ENCODE measurements around the gene DAB1. TPM values are rescaled to one million over a fixed set of nuclear protein-coding genes. Genes with fewer than 3 reads are reported as not detected.

The DAB1 gene
- total and polyA plus RNA-seq, 2 of the 8 experiments (the other 6 are each of a cell fraction or from before 2014, with no cell fraction given): 4.4 to 11.8 TPM

- FAIRE-seq (no peak), DNase-seq (ENCODE audit: low read depth in 1 of 2, low spot score in 2 of 2) (no peak)
- H3K9me3 ChIP-seq (ENCODE audit: insufficient read depth in 2 of 2, low read depth in 1 of 2, low read length in 1 of 2): no peaks in the 10 kb centered on the region
- no peak overlapping the region for H2AFZ ChIP-seq (ENCODE audit: low read length)
- no peak overlapping the region for H3K14ac ChIP-seq (ENCODE audit: insufficient read length)
- H3K23me2 ChIP-seq (ENCODE audit: low read depth, low read length): no peaks in the 10 kb centered on the region
- H4K5ac ChIP-seq (ENCODE audit: insufficient read length, low read depth, low read length): no peak overlapping the region
- no peak overlapping the region for H3K18ac ChIP-seq (ENCODE audit: extremely low read depth, low read length)
- no peak overlapping the region for H2BK5ac ChIP-seq (ENCODE audit: low read depth, low read length)
- H2BK120ac ChIP-seq (replicated peaks; ENCODE audit: low read depth, low read length): no peak overlapping the region
- no peak overlapping the region for H2BK12ac ChIP-seq (ENCODE audit: low read depth, low read length)
- H3K79me2 ChIP-seq (ENCODE audit: control insufficient read depth in 1 of 2, insufficient read depth in 2 of 2, low read length in 2 of 2): no peaks in the 10 kb centered on the region
- no peak overlapping the region for H3K4me2 ChIP-seq (ENCODE audit: insufficient read depth in 1 of 2, low read depth in 2 of 2, low read length in 2 of 2)
- H4K20me1 ChIP-seq (replicated peaks in 1 of 2; ENCODE audit: control insufficient read depth in 1 of 2, insufficient read depth in 2 of 2, low read length in 2 of 2): no peaks in the 10 kb centered on the region
- H3K27ac ChIP-seq (ENCODE audit: low read depth, low read length): no peak overlapping the region
- H3K56ac ChIP-seq (replicated peaks; ENCODE audit: insufficient read length, low read depth, low read length): no peak overlapping the region
- no peak overlapping the region for H2AK5ac ChIP-seq (ENCODE audit: low read depth, low read length)
- CTCF ChIA-PET (ENCODE audit: partially characterized antibody): no interaction called here
- H2BK15ac ChIP-seq (ENCODE audit: low read length): no peak overlapping the region
- H3K4me3 ChIP-seq (ENCODE audit: extremely low read depth in 1 of 4, insufficient read depth in 2 of 4, low read depth in 3 of 4, low read length in 4 of 4): no peak overlapping the region
- no peak overlapping the region for H4K8ac ChIP-seq (ENCODE audit: extremely low read depth, insufficient read depth, low read length)
- H3K27me3 ChIP-seq (replicated peaks in 1 of 4; ENCODE audit: control insufficient read depth in 3 of 4, extremely low read depth in 1 of 4, insufficient read depth in 3 of 4, low read length in 3 of 4): no peaks in the 10 kb centered on the region
- TF ChIP-seq GTF2F1 (IDR thresholded peaks at IDR 0.05; ENCODE audit: borderline replicate concordance, low read depth, low read length): no peak
- TF ChIP-seq E2F6 (IDR thresholded peaks at IDR 0.05): no peak
- TF ChIP-seq CEBPB (IDR thresholded peaks at IDR 0.05; ENCODE audit: low read depth, low read length): no peak
- H4K91ac ChIP-seq (replicated peaks; ENCODE audit: insufficient read length, low read length): no peak overlapping the region
- H3K4ac ChIP-seq (replicated peaks; ENCODE audit: insufficient read length, low read depth, low read length): no peak overlapping the region
- WGBS, 2 experiments (ENCODE audit: extremely low coverage in 1 of 2, insufficient coverage in 1 of 2, insufficient read length in 1 of 2, insufficient replicate concordance in 2 of 2, low coverage in 1 of 2, low lambda C conversion rate in 2 of 2, missing lambda C conversion rate in 1 of 2): 80% methylated on average over 2 of the region's 2 CpGs; no CpG with 5 or more reads in 1 of the 2 experiments
- no peak overlapping the region for H2BK20ac ChIP-seq (ENCODE audit: low read length)
- no peaks in the 10 kb centered on the region for H3K36me3 ChIP-seq (ENCODE audit: control insufficient read depth in 2 of 4, insufficient read depth in 4 of 4, low read length in 3 of 4)
- POLR2A ChIA-PET (ENCODE audit: partially characterized antibody): no interaction called here
- H3K9ac ChIP-seq (replicated peaks in 1 of 4; ENCODE audit: extremely low read depth in 1 of 4, low read depth in 3 of 4, low read length in 3 of 4): no peak overlapping the region
- no peaks in the 10 kb centered on the region for H3K4me1 ChIP-seq (replicated peaks in 1 of 4; ENCODE audit: control insufficient read depth in 3 of 4, insufficient read depth in 4 of 4, low read length in 3 of 4)
- H3K79me1 ChIP-seq (ENCODE audit: low read depth, low read length): no peaks in the 10 kb centered on the region
- no peak overlapping the region for H3K23ac ChIP-seq (ENCODE audit: insufficient read length)
These were observed 285.9 kb downstream of the DAB1 start for GRCh38 chr1:57137980-57138379.

Data from H1 (cell line).